Mesenteric fat pad (tissue), 1 donor: Measurements from ENCODE around the gene VAT1. TPM values are rescaled to one million over a fixed set of nuclear protein-coding genes. Genes with fewer than 3 reads are reported as not detected.
A peak's percentile ranks its signal among the peaks of the same experiment; 100 is the strongest.

Source experiments
- DNase-seq: peaks from one replicate; pipeline ENCODE4 v3.0.0-alpha.2; 2020; ENCODE audit warnings: low spot score
- total RNA-seq: library from RNA; stranded (reverse); fragmentation: NEBNext Ultra II Directional; extraction: Animal tissue kit (Norgen Biotek cat#: 25700); gene quantifications from one replicate; pipeline ENCODE4 v1.2.1, GENCODE V29; 2021
- donor health status: DM: yes; HTN: yes; CAD: no.

Gene VAT1
- total RNA-seq, 1 donor from 2014 or later, result 315 TPM

- no peak for DNase-seq
Observed at GRCh38 chr17:43027091-43028032, 5.2 kb upstream of the VAT1 start.

- no peak for DNase-seq
Observed at GRCh38 chr17:43026595-43026994, 4.4 kb upstream of the VAT1 start.

GRCh38 chr17:43025766-43026537 lies 3.8 kb upstream of the VAT1 start:
- DNase-seq, result no peak

GRCh38 chr17:43025290-43025657 lies 3.1 kb upstream of the VAT1 start:
- no peak for DNase-seq

GRCh38 chr17:43024407-43025289 lies 2.5 kb upstream of the VAT1 start, which contains the start of gene RND2:
RND2 (plus strand) TSS chr17:43025231; CDS start chr17:43025348, 117 bp downstream.
- DNase-seq, result no peak

GRCh38 chr17:43020789-43021740 lies 1.1 kb downstream of the VAT1 start:
- peak; percentile 92 for DNase-seq

- no peak for DNase-seq
Observed at GRCh38 chr17:43020030-43020621, 2.1 kb downstream of the VAT1 start.

- DNase-seq, result no peak
Observed at GRCh38 chr17:43019418-43019817, 2.8 kb downstream of the VAT1 start.

- no peak for DNase-seq
Observed at GRCh38 chr17:43018932-43019331, 3.3 kb downstream of the VAT1 start.

GRCh38 chr17:43018008-43018853 lies 4.0 kb downstream of the VAT1 start:
- DNase-seq, result no peak

GRCh38 chr17:43016216-43016615 lies 6.0 kb downstream of the VAT1 start:
- DNase-seq, result no peak

- DNase-seq, result no peak
Observed at GRCh38 chr17:43015579-43015978, 6.6 kb downstream of the VAT1 start.

- no peak for DNase-seq
Observed at GRCh38 chr17:43014649-43015542, 7.3 kb downstream of the VAT1 start.

GRCh38 chr17:43014020-43014648 lies 8.1 kb downstream of the VAT1 start:
- DNase-seq, result no peak

GRCh38 chr17:43013296-43013695 lies 8.9 kb downstream of the VAT1 start:
- DNase-seq, result no peak

- no peak for DNase-seq
Observed at GRCh38 chr17:43011728-43012472, 10.3 kb downstream of the VAT1 start.
